ENCODE results near the gene KLK13. TPM values are rescaled to one million over a fixed set of nuclear protein-coding genes. Genes with fewer than 3 reads are reported as not detected.

KLK13 gene
- total RNA-seq, 1 donor from 2014 or later, result not detected

DNA sequence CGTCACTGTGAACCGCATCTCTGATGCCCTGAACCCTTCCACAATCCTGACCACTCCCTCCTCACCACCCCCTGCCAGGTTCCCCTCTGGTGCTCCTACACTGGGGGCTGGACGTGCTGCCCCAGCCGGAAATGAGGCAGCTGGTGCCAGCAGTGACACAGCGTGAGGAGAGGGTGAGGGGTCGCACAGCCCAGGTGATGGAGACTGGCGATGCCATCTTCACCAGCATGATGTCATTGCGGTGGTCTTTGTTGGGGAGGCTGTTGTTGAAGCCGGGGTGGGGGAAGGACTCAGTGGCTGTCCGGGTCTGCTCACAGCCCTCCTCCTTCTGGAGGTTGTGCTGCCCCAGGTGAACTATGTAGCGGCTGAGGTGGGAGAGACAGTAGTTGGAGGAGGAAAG, 40.9 kb downstream of the KLK13 start:
- DNase-seq (ENCODE audit: low read depth), result no peak

DNA sequence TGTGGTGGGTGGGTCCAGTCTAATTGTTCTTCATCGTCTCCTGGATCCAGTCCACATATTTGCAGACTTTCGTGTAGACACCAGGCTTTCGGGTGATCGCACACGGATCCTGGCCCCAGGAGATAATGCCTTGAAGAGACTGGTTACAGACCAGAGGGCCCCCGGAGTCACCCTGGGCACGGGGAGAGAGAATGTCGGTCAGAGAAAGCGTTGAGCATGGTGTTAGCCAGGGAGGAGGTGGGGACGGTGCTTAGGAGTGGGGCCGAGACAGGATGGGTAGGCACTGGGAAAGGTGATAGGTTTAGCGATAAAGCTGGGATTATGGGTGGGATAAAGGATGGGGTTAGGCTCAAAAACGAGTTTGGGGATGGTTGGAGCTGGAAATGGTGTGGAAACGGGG, 42.4 kb downstream of the KLK13 start:
- DNase-seq (ENCODE audit: low read depth), result no peak

DNA sequence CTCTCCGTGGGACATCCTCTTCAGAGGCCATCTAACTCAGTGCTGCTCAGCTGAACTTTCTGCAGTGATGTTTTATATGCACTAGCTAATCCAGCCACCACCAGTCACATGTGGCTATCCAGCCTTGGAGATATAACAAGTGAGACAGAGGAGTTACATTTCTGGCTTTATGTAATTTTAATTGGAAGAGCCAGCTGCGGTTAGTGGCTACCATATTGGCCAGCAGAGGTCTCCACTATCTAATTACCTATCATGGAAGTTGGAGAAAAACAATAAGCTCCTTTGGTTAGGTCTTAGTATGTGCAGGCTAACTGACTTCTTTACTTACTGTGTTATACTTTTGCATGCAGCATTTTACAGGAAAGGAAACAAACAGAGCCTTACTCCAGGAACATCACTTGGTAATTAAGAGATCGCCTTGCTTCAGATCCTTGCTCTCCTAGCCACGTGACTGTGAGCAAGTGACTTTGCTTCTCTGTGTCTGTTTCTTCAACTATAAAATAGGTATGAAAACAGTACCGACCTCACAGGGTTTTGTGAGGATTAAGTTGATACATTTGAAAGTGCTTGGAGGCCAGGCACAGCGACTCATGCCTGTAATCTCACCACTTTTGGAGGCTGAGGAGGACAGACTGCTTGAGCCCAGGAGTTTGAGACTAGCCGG, 43.8 kb downstream of the KLK13 start:
- DNase-seq (ENCODE audit: low read depth), result peak; percentile 44

DNA sequence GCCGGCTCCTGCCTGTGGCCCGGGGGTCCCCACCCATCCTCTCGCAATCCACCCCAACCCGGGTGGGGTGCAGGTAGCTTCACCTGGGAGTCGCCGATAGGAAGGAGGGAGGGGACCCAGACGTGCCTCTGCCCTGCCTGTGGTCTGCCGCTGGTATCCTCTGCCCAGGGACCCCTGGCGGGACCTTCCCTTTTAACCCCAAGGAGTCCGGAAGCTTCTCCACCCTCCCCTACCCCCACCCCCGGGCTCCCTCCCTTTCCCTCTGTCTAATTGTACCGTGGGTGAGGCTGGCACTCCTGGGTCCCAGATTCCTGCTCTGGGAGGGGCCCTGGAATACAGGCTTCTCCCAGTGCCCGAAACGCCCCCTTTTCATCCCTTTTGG, 45.4 kb downstream of the KLK13 start, which contains the start of gene KLK10:
TSS of gene KLK10 (minus strand) at position 166 of the 382 bp plus-strand sequence. CDS start 579 bp downstream, outside the sequence.
- DNase-seq (ENCODE audit: low read depth), result no peak

DNA sequence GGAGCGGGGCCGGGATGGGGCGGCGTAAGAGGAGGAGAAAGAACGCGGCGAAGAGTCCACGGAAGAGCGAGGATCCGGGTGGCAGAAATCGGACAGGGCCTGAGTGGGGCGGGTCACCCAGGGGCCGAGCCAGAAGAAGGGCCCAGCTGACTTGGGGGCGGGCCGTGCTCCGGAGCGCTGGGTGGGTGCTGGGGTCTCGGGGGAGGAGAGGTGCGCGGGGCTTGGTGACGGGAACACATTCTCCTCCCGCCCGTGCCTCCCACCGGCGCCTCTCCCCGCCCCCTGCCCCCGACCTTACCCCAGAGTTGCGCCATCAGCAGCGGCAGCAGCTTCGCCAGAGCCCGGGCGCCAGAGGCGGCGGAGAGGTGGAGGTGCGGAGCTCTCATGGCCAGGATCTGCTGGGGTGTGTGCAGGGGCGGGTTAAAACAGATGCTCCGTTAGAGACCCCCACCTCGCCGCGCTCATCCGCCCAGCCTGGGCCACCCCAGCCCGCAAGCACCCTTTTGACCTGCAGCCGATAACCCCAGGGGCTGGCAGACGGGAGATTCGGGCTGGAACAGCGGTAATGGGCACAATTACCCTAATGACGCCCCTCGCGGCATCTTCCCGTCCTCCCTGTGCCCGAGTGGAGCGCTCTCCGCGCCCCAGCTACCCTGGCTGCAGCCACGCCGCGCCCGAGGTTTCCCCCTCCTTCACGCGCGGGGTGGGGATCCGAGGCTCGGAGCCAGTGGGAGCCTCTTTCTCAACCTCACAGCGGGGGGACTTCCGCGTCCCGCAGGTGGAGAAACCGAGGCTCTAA, 45.9 kb downstream of the KLK13 start:
- no peak for DNase-seq (ENCODE audit: low read depth)

DNA sequence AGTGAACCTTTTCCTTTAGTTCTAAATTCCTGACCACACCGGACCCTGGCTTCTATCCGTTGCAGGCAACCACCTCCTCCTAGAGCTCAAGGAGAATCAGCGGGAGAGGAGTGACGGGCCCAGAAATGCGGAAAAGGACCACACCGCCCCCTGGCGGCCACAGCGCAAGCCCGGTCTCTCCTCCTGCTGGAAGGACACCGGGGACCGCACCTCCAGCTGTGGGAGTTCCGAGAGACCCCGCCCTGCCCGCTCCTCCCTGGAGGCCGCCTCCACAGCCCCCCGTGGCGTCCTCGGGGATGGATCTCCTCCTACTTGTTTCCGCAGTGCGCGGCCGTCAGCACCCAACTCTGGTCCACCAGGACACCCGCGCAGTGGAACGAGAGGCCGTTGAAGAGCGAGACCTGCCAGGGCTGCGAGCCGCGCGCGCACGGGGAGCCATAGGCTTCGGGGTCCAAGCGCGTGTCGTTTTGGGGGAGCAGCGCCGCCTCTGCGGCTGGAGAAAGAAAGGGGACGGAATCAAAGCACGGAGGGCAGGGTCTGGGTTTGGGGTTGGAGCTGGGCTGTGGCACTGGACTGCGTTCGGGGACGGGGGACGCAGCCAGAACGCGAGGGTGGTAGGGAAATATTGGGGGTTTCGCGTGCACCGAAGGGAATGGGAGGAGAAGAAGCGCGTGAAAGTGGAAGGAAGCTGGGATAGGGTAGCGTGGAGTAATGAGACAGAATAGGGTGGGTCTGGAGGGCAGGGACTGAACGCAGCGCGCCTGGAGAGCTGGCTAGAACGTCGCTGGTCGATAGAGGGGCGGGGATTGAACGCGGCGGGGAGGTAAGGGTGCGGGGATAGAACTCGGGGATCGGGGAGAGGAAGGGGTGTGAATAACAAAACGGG, 47.9 kb downstream of the KLK13 start:
- DNase-seq (ENCODE audit: low read depth), result peak; percentile 7

DNA sequence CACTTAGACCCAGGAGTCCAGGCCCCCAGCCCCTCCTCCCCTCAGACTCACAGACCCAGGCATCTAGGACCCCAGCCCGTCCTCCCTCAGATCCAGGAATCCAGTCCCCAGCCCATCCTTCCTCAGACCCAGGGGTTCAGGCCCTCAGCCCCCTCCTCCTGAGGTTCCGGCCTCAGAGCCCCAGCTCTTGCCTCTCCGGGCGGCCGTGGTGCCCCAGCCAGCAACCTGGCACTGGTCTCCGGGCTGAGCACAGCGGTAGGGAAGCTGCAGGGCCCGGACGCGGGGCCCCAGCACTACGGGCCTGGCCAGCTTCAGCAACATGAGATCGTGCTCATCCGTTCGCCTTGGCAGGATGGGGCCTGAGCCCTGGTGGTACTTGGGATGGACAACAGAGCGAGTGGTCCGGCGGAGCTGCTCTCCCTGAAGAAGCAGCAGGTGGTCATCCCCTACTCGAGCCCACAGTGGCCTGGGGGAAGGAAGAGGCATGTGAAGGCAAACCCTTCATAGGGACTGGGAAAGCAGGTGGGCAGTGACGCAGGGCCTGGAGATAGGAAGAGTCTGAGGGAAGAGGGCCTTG, 49.1 kb downstream of the KLK13 start:
- DNase-seq (ENCODE audit: low read depth), result no peak

DNA sequence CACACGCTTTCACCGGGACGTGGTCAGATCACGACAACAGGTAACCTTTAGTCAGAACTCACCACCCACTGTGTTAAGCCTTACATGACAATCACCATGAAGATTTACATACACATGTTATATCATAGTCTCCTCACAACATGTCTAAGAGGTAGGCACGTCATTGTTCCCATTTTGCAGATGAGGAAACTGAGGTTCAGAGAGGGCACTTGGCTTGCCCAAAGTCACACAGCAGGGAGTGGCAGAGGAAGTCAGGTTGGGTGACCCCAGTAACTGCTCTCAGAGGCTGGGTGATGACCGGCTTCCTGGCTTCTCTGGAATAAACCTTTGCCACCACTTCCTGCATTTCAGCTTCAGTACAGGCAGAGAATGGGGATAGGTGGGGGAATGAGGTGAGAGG, 50.6 kb downstream of the KLK13 start:
- DNase-seq (ENCODE audit: low read depth), result no peak

DNA sequence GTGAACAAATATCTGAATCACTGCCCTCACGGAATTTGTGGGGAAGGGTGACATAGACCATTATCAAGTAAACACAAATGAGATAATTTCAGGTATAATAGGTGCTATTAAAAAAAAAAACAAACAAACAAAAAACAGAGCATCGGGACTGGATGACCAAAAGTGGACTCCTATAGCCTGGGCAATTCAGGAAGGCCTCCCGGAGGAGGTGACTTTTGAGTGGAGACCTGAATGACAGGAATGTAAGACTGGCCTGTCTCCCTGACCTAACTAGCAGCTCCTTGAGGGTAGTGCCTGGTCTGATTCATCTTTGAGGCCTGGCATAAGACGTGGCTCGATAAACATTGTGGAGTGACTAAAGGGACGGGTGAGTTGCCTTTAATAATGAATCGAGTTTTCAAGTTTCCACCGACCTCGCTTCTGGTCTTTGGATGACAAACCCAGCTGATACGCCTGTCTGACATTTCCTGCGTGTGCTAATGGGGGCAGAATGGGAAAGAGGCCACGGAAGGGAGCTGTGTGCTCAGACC, 52.2 kb downstream of the KLK13 start:
- no peak for DNase-seq (ENCODE audit: low read depth)

DNA sequence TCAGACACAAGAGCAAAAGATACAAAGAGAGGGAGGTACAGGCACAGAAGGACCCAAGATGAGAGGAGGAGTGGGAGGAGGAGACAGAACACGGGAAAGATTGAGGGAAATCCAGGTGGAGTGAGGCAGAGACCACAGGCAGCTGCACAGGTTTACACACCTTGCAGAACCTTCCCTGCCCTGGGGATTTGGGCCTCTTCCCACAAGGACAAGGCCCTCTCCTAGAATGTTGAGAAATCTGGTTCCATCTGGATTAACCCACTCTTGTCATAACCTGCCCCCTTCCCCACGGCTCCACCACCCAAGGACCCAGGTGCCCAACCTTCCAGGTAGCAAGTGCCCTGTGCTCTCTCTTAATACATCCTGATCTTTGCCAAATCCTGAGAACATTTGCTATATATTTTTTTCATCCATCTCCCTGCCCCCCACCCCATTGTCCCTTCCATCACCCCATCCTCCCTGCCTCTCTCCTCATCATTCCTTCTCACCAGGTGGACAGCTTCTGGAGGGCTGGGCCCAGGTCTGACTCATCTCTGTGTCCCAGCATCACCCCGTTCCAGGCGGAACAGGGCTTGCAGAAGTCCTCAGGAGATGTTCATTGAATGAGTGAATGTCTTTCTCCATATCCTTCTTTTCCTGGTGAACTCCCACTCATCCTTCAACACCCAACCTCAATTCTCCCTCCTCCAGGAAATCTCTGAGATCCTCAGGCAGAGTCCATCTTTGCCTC, 54.7 kb downstream of the KLK13 start:
- no peak for DNase-seq (ENCODE audit: low read depth)

DNA sequence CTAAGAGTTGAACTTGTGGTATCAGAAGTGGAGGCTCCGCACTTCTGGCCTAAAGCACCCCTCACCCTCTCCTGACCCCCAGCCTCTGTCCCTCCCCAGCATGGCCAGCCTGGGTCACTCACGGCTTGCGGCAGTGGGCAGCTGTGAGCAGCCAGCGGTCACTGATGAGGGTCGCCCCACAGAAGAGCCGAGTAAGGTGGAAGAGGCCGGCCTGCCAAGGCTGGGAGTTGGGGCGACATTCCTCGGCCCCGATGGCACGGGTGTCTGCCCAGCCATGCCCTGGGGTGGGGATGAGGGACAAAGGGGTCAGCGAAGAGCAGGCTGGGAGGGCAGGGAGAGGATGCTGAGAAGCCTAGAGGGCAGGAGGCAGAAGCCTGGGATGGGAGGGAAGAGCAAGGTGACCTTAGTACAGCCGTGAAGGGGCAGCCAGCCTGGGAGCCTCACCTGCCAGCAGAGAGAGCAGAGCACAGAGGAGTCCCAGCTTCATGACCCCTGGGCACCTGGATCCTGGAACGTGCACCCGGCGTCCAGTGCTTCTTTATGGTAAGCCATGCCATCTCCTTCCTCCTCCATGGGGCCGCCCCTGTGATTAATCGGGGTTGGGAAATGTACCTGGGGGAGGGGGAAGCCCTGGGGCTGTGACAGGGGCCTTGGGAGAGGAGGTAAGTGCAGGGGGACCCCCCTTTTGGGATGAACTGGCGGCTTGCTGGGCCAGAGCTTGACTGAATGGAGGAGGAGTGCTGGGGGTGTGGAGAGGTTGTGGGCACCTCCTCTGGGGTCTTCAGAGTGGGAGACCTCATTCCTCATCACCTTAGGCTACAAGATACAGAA, 55.6 kb downstream of the KLK13 start:
- DNase-seq (ENCODE audit: low read depth), result no peak

DNA sequence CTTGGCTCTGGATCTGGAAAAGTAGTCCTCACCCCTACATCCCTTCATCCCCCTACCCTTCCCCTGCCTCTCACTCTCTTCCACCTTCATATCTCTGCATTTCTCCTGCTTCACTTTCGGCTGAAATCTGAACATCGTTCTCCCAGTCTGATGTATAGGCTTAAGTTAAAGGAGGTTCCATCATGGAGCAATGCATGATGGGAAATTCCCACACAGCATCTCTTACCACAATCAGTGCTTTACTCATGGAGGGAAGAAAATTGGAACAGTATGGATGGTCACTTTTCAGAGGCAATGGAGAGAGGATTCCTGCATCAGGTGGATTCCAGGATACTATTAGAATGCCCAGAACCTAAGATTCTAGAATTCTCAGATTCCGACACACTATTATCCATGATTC, 57.4 kb downstream of the KLK13 start:
- DNase-seq (ENCODE audit: low read depth), result no peak

DNA sequence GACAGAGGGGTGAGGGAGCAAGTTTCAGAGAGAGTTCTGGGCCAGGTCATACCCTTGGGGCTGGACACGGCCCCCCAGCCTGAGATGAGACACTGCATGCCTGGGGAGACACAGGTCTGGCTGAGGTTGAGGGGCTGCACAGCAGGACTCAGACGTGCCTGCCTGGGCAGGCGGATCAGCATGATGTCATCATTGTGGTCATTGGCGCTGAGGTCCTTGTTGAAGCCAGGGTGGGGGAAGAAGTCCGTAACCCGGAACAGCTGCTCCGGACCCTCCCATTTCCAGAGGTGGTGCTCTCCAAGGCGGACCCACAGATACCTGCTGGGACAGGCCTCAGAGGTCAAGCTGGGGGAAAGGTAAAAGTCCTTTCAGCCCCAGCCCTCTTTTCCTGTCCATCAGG, 58.5 kb downstream of the KLK13 start:
- DNase-seq (ENCODE audit: low read depth), result no peak

Other genes with a start within 250 kb of the KLK13 start
- gene KLK1, start 241.3 kb downstream of the KLK13 start, total RNA-seq, result not detected in 2 replicates
- gene KLK15, start 231.5 kb downstream of the KLK13 start, total RNA-seq, result not detected in 2 replicates
- not detected in 2 replicates for gene KLK3, start 210.2 kb downstream of the KLK13 start, total RNA-seq
- gene KLK2, start 191.7 kb downstream of the KLK13 start, total RNA-seq, result not detected in 2 replicates
- gene KLK4, start 153.7 kb downstream of the KLK13 start, total RNA-seq, result not detected in 2 replicates
- gene KLK5, start 112.1 kb downstream of the KLK13 start, total RNA-seq, result not detected in 2 replicates
- not detected in 2 replicates for gene KLK6, start 95.5 kb downstream of the KLK13 start, total RNA-seq
- gene KLK7, start 81.2 kb downstream of the KLK13 start, total RNA-seq, result not detected in 2 replicates
- gene KLK8, start 63.5 kb downstream of the KLK13 start, total RNA-seq, result not detected in 2 replicates
- not detected in 2 replicates for gene KLK10, start 45.4 kb downstream of the KLK13 start, total RNA-seq
- gene KLK11, start 38.5 kb downstream of the KLK13 start, total RNA-seq, result not detected in 2 replicates
- gene KLK12, start 30.1 kb downstream of the KLK13 start, total RNA-seq, result not detected in 2 replicates
- gene KLK14, start 17.8 kb upstream of the KLK13 start, total RNA-seq, result not detected in 2 replicates
- gene CTU1, start 43.3 kb upstream of the KLK13 start, total RNA-seq, result 16.2 and 17.8 TPM in 2 replicates
- not detected in 2 replicates for gene SIGLEC9, start 59.8 kb upstream of the KLK13 start, total RNA-seq
- gene SIGLEC7, start 77.2 kb upstream of the KLK13 start, total RNA-seq, result not detected in 2 replicates
- gene CD33, start 160.0 kb upstream of the KLK13 start, total RNA-seq, result 0.21 TPM in 1 of 2 replicates, not detected in the other
- gene SIGLECL1, start 186.0 kb upstream of the KLK13 start, total RNA-seq, result not detected in 2 replicates
- not detected in 2 replicates for gene IGLON5, start 246.6 kb upstream of the KLK13 start, total RNA-seq

All from myocyte (in vitro differentiated cells).